Measurements from ENCODE around the gene SYT5.

- TF ChIP-seq CTCF (IDR thresholded peaks at IDR 0.05) (no peak), POLR2A (IDR thresholded peaks at IDR 0.05) (no peak)
Measured at GRCh38 chr19:55212447-55212846, 32.4 kb upstream of the SYT5 start.
